Fibroblast of villous mesenchyme (primary cell): Measurements from ENCODE around the gene BBLN. TPM values are rescaled to one million over a fixed set of nuclear protein-coding genes. Genes with fewer than 3 reads are reported as not detected.

Experiments used
- DNase-seq: peaks from one replicate; pipeline ENCODE4 v3.0.0-alpha.2; 2010; ENCODE audit warnings: low read depth
- H3K4me3 ChIP-seq: 2 replicates; pipeline ENCODE4 v1.5.1; 2011; ENCODE audit warnings: low read depth, mild to moderate bottlenecking, low read length
- CTCF ChIP-seq: IDR thresholded peaks from 2 replicates; pipeline ENCODE4 v1.5.1; 2012; ENCODE audit warnings: low read depth, mild to moderate bottlenecking, low read length; ENCODE audit not compliant: insufficient read depth
- total RNA-seq: library from RNA; depleted of rRNA; stranded (reverse); fragments of >200 nt; gene quantifications from 2 replicates; pipeline ENCODE4 v1.2.3, GENCODE V29; 2012

The BBLN gene
- total RNA-seq, 1 donor: 19.4 TPM

- no peak for TF ChIP-seq CTCF
- no peak for DNase-seq
- no peak overlapping the region for H3K4me3 ChIP-seq
Observed at GRCh38 chr9:128187361-128187760, 27.3 kb downstream of the BBLN start.

GRCh38 chr9:128188209-128188608, 28.1 kb downstream of the BBLN start:
- no peak overlapping the region for H3K4me3 ChIP-seq
- DNase-seq: no peak
- TF ChIP-seq CTCF: no peak

GRCh38 chr9:128190013-128190412, 29.9 kb downstream of the BBLN start:
- TF ChIP-seq CTCF: no peak
- no peak overlapping the region for H3K4me3 ChIP-seq

GRCh38 chr9:128190516-128191405, 30.7 kb downstream of the BBLN start:
- peak overlapping the region; percentile 89 for H3K4me3 ChIP-seq
- peak; percentile 9 for DNase-seq
- no peak for TF ChIP-seq CTCF

More at GRCh38 chr9:128190013-128190412, 29.9 kb downstream of the BBLN start:
- DNase-seq: no peak

GRCh38 chr9:128191406-128192046, 31.5 kb downstream of the BBLN start, which contains the start of gene CIZ1:
CIZ1 (minus strand) TSS chr9:128191572; CDS start chr9:128190857, 715 bp downstream.
- peak; percentile 68 for TF ChIP-seq CTCF
- DNase-seq: peak; percentile 80
- H3K4me3 ChIP-seq: peak within 1 kb of the TSS; percentile 89

- peak; percentile 96 for DNase-seq
- peak overlapping the region; percentile 89 for H3K4me3 ChIP-seq
- peak; percentile 38 for TF ChIP-seq CTCF
Observed at GRCh38 chr9:128192601-128193371, 32.7 kb downstream of the BBLN start.
